OCI-LY7 (cell line): ENCODE measurements around the gene TMEM94. TPM values are rescaled to one million over a fixed set of nuclear protein-coding genes. Genes with fewer than 3 reads are reported as not detected.

Source experiments
- BruUV-seq: library from RNA; stranded (reverse); fragments of 400-500 nt; replicated peaks from 2 replicates; lab custom pipeline; 2021; lab: Mats Ljungman, UMichigan
- CTCF ChIA-PET: fragments of 300-600 bp; sonication (Branson Sonifier 250); formaldehyde crosslinking; loops from one replicate; lab custom pipeline; 2022; ENCODE audit warnings: antibody characterized with exemption; ENCODE audit not compliant: unreplicated experiment; lab: Charles Lee
- POLR2A ChIA-PET: fragments of 300-600 bp; sonication (Branson Sonifier 250); formaldehyde crosslinking; loops from one replicate; lab custom pipeline; 2022; ENCODE audit warnings: antibody characterized with exemption; lab: Charles Lee
- DNase-seq: peaks from one replicate; pipeline ENCODE4 v3.0.0-alpha.2; 2015; ENCODE audit warnings: low spot score
- H2AFZ ChIP-seq: fragments of 200-600 bp; sonication (generic), shearing (Covaris generic); 2 replicates; pipeline ENCODE4 v1.6.1; 2014; ENCODE audit warnings: mild to moderate bottlenecking, antibody characterized with exemption, low read length, moderate library complexity
- H3K27ac ChIP-seq: fragments of 200-600 bp; sonication (generic); 2 replicates; pipeline ENCODE4 v1.5.1; 2014; ENCODE audit warnings: mixed run types, low read depth, mild to moderate bottlenecking, moderate library complexity, low read length, inconsistent platforms; ENCODE audit not compliant: poor library complexity, severe bottlenecking
- H3K36me3 ChIP-seq: fragments of 200-600 bp; sonication (generic); 2 replicates; pipeline ENCODE4 v1.6.1; 2014; ENCODE audit warnings: mild to moderate bottlenecking, antibody characterized with exemption, low read length, moderate library complexity, mixed read lengths; ENCODE audit not compliant: insufficient read depth
- H3K4me1 ChIP-seq: fragments of 200-600 bp; sonication (generic); 2 replicates; pipeline ENCODE4 v1.5.1; 2014; ENCODE audit warnings: mild to moderate bottlenecking, low read length; ENCODE audit not compliant: insufficient read depth, poor library complexity, severe bottlenecking
- H3K4me2 ChIP-seq: fragments of 200-600 bp; sonication (generic); 2 replicates; pipeline ENCODE4 v1.6.1; 2014; ENCODE audit warnings: mild to moderate bottlenecking, low read length
- H3K4me3 ChIP-seq: fragments of 200-600 bp; sonication (generic); 2 replicates; pipeline ENCODE4 v1.5.1; 2014; ENCODE audit warnings: mild to moderate bottlenecking, low read depth, low read length; ENCODE audit not compliant: poor library complexity, severe bottlenecking
- H3K79me2 ChIP-seq: fragments of 200-600 bp; sonication (generic); 2 replicates; pipeline ENCODE4 v1.6.1; 2016; ENCODE audit warnings: low read depth, mild to moderate bottlenecking, low read length, moderate library complexity, mixed read lengths; ENCODE audit not compliant: insufficient read depth
- H3K9me2 ChIP-seq: fragments of 200-600 bp; sonication (generic); 2 replicates; pipeline ENCODE4 v1.6.1; 2016; ENCODE audit warnings: mild to moderate bottlenecking, low read length, mixed read lengths; ENCODE audit not compliant: insufficient read depth
- H3K9me3 ChIP-seq: fragments of 200-600 bp; sonication (generic); 2 replicates; pipeline ENCODE4 v1.6.1; 2014; ENCODE audit warnings: mild to moderate bottlenecking, mixed run types, low read length, mixed read lengths
- H4K20me1 ChIP-seq: fragments of 200-600 bp; sonication (generic); 2 replicates; pipeline ENCODE4 v1.6.1; 2014; ENCODE audit warnings: mild to moderate bottlenecking, antibody characterized with exemption, low read length, moderate library complexity, mixed read lengths; ENCODE audit not compliant: insufficient read depth
- CTCF ChIP-seq: fragments of 200-600 bp; sonication (generic); conservative IDR thresholded peaks from 2 replicates; pipeline ENCODE4 v1.5.1; 2014; ENCODE audit warnings: mild to moderate bottlenecking, antibody characterized with exemption, low read length, moderate library complexity, mixed read lengths
- EZH2phosphoT487 ChIP-seq: fragments of 200-600 bp; sonication (generic); IDR thresholded peaks from 2 replicates; pipeline ENCODE4 v1.6.1; 2018; ENCODE audit warnings: low read depth, borderline replicate concordance, mild to moderate bottlenecking, mixed run types, antibody characterized with exemption, low read length, moderate library complexity, mixed read lengths
- intact Hi-C: fragments of 100-400 bp; cut with micrococcal nuclease; formaldehyde crosslinking; loops from one replicate; pipeline ENCODE4 v1.10.0; 2022; ENCODE audit not compliant: unreplicated experiment
- total RNA-seq, 2 experiments: library from RNA; depleted of rRNA in 1 of 2; stranded (reverse); fragments of >200 nt in 1 of 2; shearing (Covaris generic) in 1 of 2; gene quantifications; 2 replicates each; pipeline ENCODE4 v1.2.3, GENCODE V29; 2014 to 2022

TMEM94 gene
- total RNA-seq, 2 experiments from 2014 or later, result 60.6 to 121 TPM

DNA sequence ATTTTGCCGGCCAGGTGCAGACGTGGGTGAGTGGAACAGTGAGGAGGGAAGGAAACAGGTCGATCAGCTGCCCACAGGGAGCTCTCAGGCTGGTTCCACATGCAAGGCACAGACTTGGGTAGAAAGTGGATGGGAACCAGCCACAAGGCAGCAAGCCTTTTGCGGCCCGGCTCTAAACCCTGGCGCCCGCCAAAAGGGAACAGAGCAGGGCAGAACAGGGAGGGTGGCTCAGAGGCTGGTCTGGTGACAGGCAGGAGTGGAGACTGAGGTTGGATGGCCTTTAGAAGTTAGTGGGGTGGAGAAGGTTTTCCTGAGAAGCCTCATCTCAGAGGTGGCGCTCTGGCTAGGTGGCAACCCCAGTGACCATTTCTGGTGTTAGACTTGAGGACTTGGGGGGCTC is 79.4 kb downstream of the TMEM94 start:
- no peaks in the 10 kb centered on the region for H3K79me2 ChIP-seq
- no peak overlapping the region for H3K27ac ChIP-seq
- H3K4me3 ChIP-seq, result no peak overlapping the region
- H3K9me2 ChIP-seq, result no peaks in the 10 kb centered on the region
- DNase-seq, result no peak
- no peak overlapping the region for H2AFZ ChIP-seq
- no TSS peak for BruUV-seq
- no peak overlapping the region for H3K4me2 ChIP-seq
- H3K4me1 ChIP-seq, result peaks cover 9% of the 10 kb centered on the region
- no peaks in the 10 kb centered on the region for H4K20me1 ChIP-seq
- H3K9me3 ChIP-seq, result no peaks in the 10 kb centered on the region
- POLR2A ChIA-PET, result no interaction called here
- TF ChIP-seq CTCF (no peak), EZH2phosphoT487 (no peak)
- intact Hi-C loops, result no loop called here
- no peaks in the 10 kb centered on the region for H3K36me3 ChIP-seq
- CTCF ChIA-PET, result no interaction called here

- Histone ChIP-seq H3K79me2 (no peaks in the 10 kb centered on the region), H3K4me2 (no peak overlapping the region), H3K9me3 (no peaks in the 10 kb centered on the region), H3K27ac (no peak overlapping the region), H2AFZ (no peak overlapping the region), H3K9me2 (no peaks in the 10 kb centered on the region), H3K4me3 (no peak overlapping the region), H3K36me3 (no peaks in the 10 kb centered on the region), H3K4me1 (peaks cover 9% of the 10 kb centered on the region), H4K20me1 (no peaks in the 10 kb centered on the region)
- TF ChIP-seq CTCF, result no peak
- no peak for TF ChIP-seq EZH2phosphoT487
- DNase-seq, result no peak
- intact Hi-C loops, result no loop called here
- POLR2A ChIA-PET, result interaction anchor here (0.5 kb wide), 1 partner anchor 213 kb away, joined by 4 read pairs; no protein-coding TSS in a partner anchor
- CTCF ChIA-PET, result no interaction called here
- no TSS peak for BruUV-seq
Measured at GRCh38 chr17:75536366-75536765, 79.9 kb downstream of the TMEM94 start.

DNA sequence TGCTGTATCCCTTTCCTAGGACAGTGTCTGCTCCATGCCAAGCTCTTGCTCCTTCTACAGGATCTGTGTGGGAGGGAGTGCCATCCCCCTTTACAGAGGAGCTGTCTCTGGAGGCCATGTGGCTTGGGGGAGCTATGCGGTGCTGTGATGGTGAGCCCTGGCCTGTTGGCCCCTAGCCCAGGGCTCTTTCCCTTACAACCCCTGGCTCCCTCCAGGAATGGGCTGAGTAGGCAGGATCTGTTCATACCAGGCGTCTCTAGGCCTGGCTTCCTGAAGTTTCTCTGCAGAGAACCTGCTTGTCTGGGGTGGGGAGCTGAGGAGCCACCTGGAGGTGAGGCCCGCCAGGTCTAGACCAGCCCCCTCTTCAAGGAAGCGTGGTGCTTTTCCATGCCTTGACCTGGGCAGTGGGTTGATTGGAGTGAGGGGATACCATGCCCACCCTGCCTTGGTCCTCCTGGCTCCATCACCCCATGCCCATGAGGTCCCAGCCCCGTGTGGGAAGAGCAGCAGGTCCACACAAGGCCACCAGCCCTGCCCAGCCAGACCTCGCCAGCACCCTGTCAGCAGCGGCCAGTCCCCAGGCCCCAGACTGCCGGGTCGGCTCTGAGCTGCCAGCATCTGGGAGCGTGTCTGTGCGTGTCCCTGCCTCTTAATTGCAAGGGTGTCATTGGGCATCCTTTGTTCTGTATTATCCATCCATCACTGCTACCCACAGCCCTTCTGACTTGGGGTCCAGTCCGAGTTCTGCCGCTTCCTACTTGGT is 83.7 kb downstream of the TMEM94 start:
- intact Hi-C loops, result no loop called here
- Histone ChIP-seq H3K4me2 (no peak overlapping the region), H3K4me1 (peaks cover 4% of the 10 kb centered on the region), H3K9me2 (no peaks in the 10 kb centered on the region), H2AFZ (no peak overlapping the region), H3K79me2 (no peaks in the 10 kb centered on the region), H3K4me3 (no peak overlapping the region), H3K9me3 (no peaks in the 10 kb centered on the region), H4K20me1 (no peaks in the 10 kb centered on the region), H3K36me3 (no peaks in the 10 kb centered on the region), H3K27ac (no peak overlapping the region)
- no peak for TF ChIP-seq EZH2phosphoT487
- no peak for TF ChIP-seq CTCF
- ChIA-PET CTCF (no interaction called here), POLR2A (interaction anchor here (1.0 kb wide), 1 partner anchor 22 kb away, joined by 4 read pairs; no protein-coding TSS in a partner anchor)
- no peak for DNase-seq
- no TSS peak for BruUV-seq
